MG63 (cell line): Measurements from ENCODE around the gene BOC. TPM values are rescaled to one million over a fixed set of nuclear protein-coding genes. Genes with fewer than 3 reads are reported as not detected.
"Not testable (repeated sequence)": the region's sequence is repeated elsewhere in the genome, so short reads cannot be mapped to it uniquely, and the experiment has no call there.

Source experiments
- DNase-seq: peaks from one replicate; pipeline ENCODE4 v3.0.0-alpha.2; 2020
- H3K27me3 ChIP-seq: fragments of 250-450 bp; sonication (Bioruptor Pico); 2 replicates; pipeline ENCODE4 v1.5.1; 2020; ENCODE audit warnings: mild to moderate bottlenecking, moderate library complexity
- H3K36me3 ChIP-seq: fragments of 250-450 bp; sonication (Bioruptor Pico); 2 replicates; pipeline ENCODE4 v1.5.1; 2020; ENCODE audit warnings: mild to moderate bottlenecking, moderate library complexity
- H3K4me3 ChIP-seq: fragments of 250-450 bp; sonication (Bioruptor Pico); 2 replicates; pipeline ENCODE4 v1.5.1; 2020; ENCODE audit warnings: mild to moderate bottlenecking, moderate library complexity
- H3K9me3 ChIP-seq: fragments of 250-450 bp; sonication (Bioruptor Pico); 2 replicates; pipeline ENCODE4 v1.5.1; 2020; ENCODE audit warnings: mild to moderate bottlenecking, moderate library complexity
- total RNA-seq: library from RNA; depleted of rRNA; stranded (reverse); fragments of >200 nt; shearing (Covaris generic); gene quantifications from 2 replicates; pipeline ENCODE4 v1.2.3, GENCODE V29; 2014; ENCODE audit warnings: low replicate concordance; rRNA removed

BOC gene
- 1.4 and 3.9 TPM in 2 replicates for total RNA-seq

- no peaks in the 10 kb centered on the region for H3K9me3 ChIP-seq
- peak within 1 kb of the TSS; percentile 72 for H3K4me3 ChIP-seq
- DNase-seq = peak; percentile 69
- peaks cover 4% of the 10 kb centered on the region; the same call in 1 of the 2 replicates for H3K27me3 ChIP-seq
- no peaks in the 10 kb centered on the region for H3K36me3 ChIP-seq
These were observed at the start of gene BOC for GRCh38 chr3:113211330-113212149. Gene BOC (plus strand): TSS chr3:113211557. CDS start chr3:113249803, 38,246 bp downstream.

GRCh38 chr3:113161661-113162060, 49.7 kb upstream of the BOC start:
- Histone ChIP-seq H3K4me3 (no peak overlapping the region), H3K9me3 (0 out of 2 replicates have a peak, but pooled peaks cover 2% of the 10 kb centered on the region), H3K36me3 (no peaks in the 10 kb centered on the region), H3K27me3 (no peaks in the 10 kb centered on the region)
- DNase-seq = no peak

GRCh38 chr3:113163152-113163551, 48.2 kb upstream of the BOC start:
- no peaks in the 10 kb centered on the region for H3K36me3 ChIP-seq
- H3K4me3 ChIP-seq = no peak overlapping the region
- H3K9me3 ChIP-seq = no peaks in the 10 kb centered on the region
- DNase-seq = no peak
- no peaks in the 10 kb centered on the region for H3K27me3 ChIP-seq

GRCh38 chr3:113165841-113166240, 45.5 kb upstream of the BOC start:
- Histone ChIP-seq H3K4me3 (no peak overlapping the region), H3K9me3 (no peaks in the 10 kb centered on the region), H3K27me3 (no peaks in the 10 kb centered on the region), H3K36me3 (no peaks in the 10 kb centered on the region)
- DNase-seq = no peak

GRCh38 chr3:113166357-113166718, 45.0 kb upstream of the BOC start:
- no peaks in the 10 kb centered on the region for H3K27me3 ChIP-seq
- no peak overlapping the region for H3K4me3 ChIP-seq
- no peaks in the 10 kb centered on the region for H3K36me3 ChIP-seq
- DNase-seq = no peak
- H3K9me3 ChIP-seq = no peaks in the 10 kb centered on the region

- DNase-seq = peak; percentile 22
- Histone ChIP-seq H3K9me3 (no peaks in the 10 kb centered on the region), H3K4me3 (no peak overlapping the region), H3K36me3 (no peaks in the 10 kb centered on the region), H3K27me3 (no peaks in the 10 kb centered on the region)
These were observed 44.5 kb upstream of the BOC start for GRCh38 chr3:113166719-113167492.

- Histone ChIP-seq H3K27me3 (no peaks in the 10 kb centered on the region), H3K4me3 (no peak overlapping the region), H3K9me3 (no peaks in the 10 kb centered on the region), H3K36me3 (no peaks in the 10 kb centered on the region)
- no peak for DNase-seq
These were observed 43.2 kb upstream of the BOC start for GRCh38 chr3:113167825-113168801.

- no peaks in the 10 kb centered on the region for H3K36me3 ChIP-seq
- DNase-seq = no peak
- no peak overlapping the region for H3K4me3 ChIP-seq
- H3K27me3 ChIP-seq = no peaks in the 10 kb centered on the region
- H3K9me3 ChIP-seq = no peaks in the 10 kb centered on the region
These were observed 41.4 kb upstream of the BOC start for GRCh38 chr3:113169891-113170452.

- H3K36me3 ChIP-seq = no peaks in the 10 kb centered on the region
- no peak overlapping the region for H3K4me3 ChIP-seq
- H3K9me3 ChIP-seq = no peaks in the 10 kb centered on the region
- DNase-seq = no peak
- H3K27me3 ChIP-seq = no peaks in the 10 kb centered on the region
These were observed 40.6 kb upstream of the BOC start for GRCh38 chr3:113170771-113171170.

GRCh38 chr3:113171675-113172300, 39.6 kb upstream of the BOC start:
- H3K36me3 ChIP-seq, H3K9me3 ChIP-seq, H3K4me3 ChIP-seq, H3K27me3 ChIP-seq, DNase-seq: not testable (repeated sequence)

- H3K36me3 ChIP-seq = no peaks in the 10 kb centered on the region
- DNase-seq = no peak
- peaks cover 2% of the 10 kb centered on the region; the same call in 1 of the 2 replicates for H3K9me3 ChIP-seq
- H3K27me3 ChIP-seq = no peaks in the 10 kb centered on the region
- H3K4me3 ChIP-seq = no peak overlapping the region
These were observed 38.3 kb upstream of the BOC start for GRCh38 chr3:113173102-113173501.

- peaks cover 2% of the 10 kb centered on the region; the same call in 1 of the 2 replicates for H3K9me3 ChIP-seq
- no peaks in the 10 kb centered on the region for H3K27me3 ChIP-seq
- no peaks in the 10 kb centered on the region for H3K36me3 ChIP-seq
- DNase-seq = no peak
- H3K4me3 ChIP-seq = no peak overlapping the region
These were observed 37.1 kb upstream of the BOC start for GRCh38 chr3:113174304-113174703.

- no peaks in the 10 kb centered on the region for H3K27me3 ChIP-seq
- no peaks in the 10 kb centered on the region for H3K36me3 ChIP-seq
- no peak for DNase-seq
- H3K9me3 ChIP-seq = peaks cover 2% of the 10 kb centered on the region; the same call in 1 of the 2 replicates
- H3K4me3 ChIP-seq = no peak overlapping the region
These were observed 36.4 kb upstream of the BOC start for GRCh38 chr3:113174801-113175485.

- Histone ChIP-seq H3K9me3 (peaks cover 2% of the 10 kb centered on the region; the same call in 1 of the 2 replicates), H3K4me3 (no peak overlapping the region), H3K36me3 (no peaks in the 10 kb centered on the region), H3K27me3 (no peaks in the 10 kb centered on the region)
- DNase-seq = no peak
These were observed 33.8 kb upstream of the BOC start for GRCh38 chr3:113177526-113177925.

GRCh38 chr3:113179235-113179824, 32.0 kb upstream of the BOC start:
- Histone ChIP-seq H3K36me3 (no peaks in the 10 kb centered on the region), H3K27me3 (no peaks in the 10 kb centered on the region), H3K9me3 (peaks cover 2% of the 10 kb centered on the region; the same call in 1 of the 2 replicates), H3K4me3 (no peak overlapping the region)
- no peak for DNase-seq
